OCI-LY1 (cell line): ENCODE results near the gene CCL4.

Source experiments
- EZH2 ChIP-seq: fragments of 200-600 bp; sonication (generic), shearing (Covaris generic); IDR thresholded peaks from 2 replicates; pipeline ENCODE4 v1.8.0; 2017; ENCODE audit warnings: borderline replicate concordance, mixed run types, mild to moderate bottlenecking, antibody characterized with exemption, low read length, moderate library complexity, mixed read lengths
- TF ChIP-seq, protein P1 (sequence below): fragments of 200-600 bp; sonication (generic), shearing (Covaris generic); IDR thresholded peaks from 2 replicates; pipeline ENCODE4 v1.5.1; 2017; ENCODE audit warnings: mild to moderate bottlenecking, antibody characterized with exemption, low read length, moderate library complexity, mixed read lengths

DNA sequence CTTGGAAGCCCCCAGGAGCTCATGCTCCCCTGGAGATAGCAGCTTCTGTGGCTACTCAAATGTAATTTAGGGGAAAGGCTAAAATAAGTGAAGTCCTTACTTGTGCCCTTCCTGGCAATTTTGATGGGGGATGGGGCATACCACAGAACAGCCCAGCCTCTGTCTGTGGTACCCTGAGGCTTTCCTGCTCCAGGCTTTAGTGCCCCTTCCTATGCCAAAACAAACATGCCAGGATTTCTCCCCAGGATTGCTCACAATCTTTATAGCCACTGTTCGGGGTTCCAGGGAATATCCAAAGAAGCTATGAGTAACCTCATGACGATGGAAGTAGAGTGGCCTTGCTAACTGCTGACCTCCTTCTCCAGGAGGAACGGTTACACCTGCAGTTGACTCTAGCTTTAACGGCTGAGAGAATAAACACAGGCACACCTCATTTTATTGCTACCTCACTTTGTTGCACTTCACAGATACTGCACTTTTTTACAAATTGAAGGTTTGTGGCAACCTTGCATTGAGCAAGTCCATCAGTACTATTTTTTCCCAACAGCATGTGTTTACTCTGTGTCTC lies 24.9 kb downstream of the CCL4 start:
- TF ChIP-seq, protein P1, sequence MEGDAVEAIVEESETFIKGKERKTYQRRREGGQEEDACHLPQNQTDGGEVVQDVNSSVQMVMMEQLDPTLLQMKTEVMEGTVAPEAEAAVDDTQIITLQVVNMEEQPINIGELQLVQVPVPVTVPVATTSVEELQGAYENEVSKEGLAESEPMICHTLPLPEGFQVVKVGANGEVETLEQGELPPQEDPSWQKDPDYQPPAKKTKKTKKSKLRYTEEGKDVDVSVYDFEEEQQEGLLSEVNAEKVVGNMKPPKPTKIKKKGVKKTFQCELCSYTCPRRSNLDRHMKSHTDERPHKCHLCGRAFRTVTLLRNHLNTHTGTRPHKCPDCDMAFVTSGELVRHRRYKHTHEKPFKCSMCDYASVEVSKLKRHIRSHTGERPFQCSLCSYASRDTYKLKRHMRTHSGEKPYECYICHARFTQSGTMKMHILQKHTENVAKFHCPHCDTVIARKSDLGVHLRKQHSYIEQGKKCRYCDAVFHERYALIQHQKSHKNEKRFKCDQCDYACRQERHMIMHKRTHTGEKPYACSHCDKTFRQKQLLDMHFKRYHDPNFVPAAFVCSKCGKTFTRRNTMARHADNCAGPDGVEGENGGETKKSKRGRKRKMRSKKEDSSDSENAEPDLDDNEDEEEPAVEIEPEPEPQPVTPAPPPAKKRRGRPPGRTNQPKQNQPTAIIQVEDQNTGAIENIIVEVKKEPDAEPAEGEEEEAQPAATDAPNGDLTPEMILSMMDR: no peak
- no peak for TF ChIP-seq EZH2
